HG03135 (cell line): ENCODE results near the gene CBFA2T3.

Experiments
- ATAC-seq: cut with Tn5 transposase; IDR thresholded peaks from one replicate; pipeline ENCODE4 v1.9.1; 2021; ENCODE audit warnings: mild to moderate bottlenecking, moderate library complexity; ENCODE audit not compliant: unreplicated experiment

The CBFA2T3 gene

DNA sequence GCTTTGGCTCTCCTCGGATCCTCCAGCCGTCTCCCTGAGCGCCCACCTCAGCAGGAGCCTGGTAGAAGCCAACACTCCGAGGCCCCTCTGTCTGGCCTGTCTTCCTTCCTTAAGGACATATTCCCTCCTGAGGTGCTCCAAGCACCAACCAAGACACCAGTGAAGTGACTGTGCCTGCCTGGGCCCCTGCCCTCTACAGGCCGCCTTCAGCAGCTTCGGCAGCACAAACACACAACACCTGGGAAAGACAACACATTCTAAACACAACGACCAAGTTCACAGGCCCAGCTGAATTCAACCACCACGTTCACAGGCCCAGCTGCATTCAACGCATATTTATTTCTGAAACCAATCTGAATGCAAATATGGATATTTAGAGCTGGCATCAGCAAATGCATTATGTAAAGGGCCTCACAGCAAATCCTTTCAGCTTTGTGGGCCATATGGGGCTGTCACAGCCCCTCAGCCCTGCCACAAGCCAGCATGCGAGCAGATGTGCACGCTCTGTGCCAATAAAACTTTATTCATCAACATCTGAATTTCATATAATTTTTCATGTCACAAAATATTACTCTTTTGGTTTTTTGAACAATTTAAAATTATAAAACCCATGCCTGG, 132.5 kb downstream of the CBFA2T3 start:
- no peak for ATAC-seq

DNA sequence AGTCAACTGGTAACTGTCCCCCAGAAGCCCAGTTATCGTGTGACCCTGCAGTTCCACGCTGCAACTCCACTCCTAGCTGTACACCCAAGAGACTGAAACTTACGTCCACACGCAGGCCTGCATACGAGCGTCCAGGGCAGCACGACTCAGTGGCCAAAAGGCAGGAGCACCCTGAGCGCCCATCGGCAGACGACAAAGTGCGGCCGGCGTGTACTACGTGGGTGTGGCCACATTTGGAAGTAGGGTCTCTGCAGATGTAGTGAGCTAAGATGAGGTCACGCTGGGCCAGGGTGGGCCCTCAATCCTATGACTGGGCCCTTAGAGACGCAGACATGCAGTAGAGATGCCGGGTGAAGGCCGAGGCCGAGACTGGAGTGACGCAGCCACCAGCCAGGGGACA, 133.8 kb downstream of the CBFA2T3 start:
- no peak for ATAC-seq

GRCh38 chr16:88842806-88843205, 134.2 kb downstream of the CBFA2T3 start:
- ATAC-seq = no peak

DNA sequence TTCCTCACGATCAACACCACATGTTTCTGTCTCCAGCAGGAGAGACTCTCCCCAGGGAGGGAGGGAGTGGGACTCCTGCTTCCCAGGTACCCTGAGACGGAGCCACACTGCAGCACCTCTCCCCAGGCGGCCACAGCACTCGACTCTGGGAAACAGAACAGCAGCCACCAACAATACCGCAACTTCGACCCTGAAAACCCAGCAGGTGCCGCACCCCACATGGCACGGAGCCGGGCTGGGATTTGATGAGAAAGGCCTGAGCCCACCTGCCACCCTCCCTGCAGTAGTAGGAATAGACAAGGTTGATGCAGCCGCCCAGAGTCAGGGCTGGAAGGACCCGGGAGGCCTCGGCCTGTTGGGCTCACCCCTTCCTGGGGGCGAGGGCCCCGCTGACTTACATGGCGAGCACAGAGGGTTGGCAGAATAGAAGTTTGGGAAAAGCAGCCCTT, 134.7 kb downstream of the CBFA2T3 start:
- no peak for ATAC-seq

DNA sequence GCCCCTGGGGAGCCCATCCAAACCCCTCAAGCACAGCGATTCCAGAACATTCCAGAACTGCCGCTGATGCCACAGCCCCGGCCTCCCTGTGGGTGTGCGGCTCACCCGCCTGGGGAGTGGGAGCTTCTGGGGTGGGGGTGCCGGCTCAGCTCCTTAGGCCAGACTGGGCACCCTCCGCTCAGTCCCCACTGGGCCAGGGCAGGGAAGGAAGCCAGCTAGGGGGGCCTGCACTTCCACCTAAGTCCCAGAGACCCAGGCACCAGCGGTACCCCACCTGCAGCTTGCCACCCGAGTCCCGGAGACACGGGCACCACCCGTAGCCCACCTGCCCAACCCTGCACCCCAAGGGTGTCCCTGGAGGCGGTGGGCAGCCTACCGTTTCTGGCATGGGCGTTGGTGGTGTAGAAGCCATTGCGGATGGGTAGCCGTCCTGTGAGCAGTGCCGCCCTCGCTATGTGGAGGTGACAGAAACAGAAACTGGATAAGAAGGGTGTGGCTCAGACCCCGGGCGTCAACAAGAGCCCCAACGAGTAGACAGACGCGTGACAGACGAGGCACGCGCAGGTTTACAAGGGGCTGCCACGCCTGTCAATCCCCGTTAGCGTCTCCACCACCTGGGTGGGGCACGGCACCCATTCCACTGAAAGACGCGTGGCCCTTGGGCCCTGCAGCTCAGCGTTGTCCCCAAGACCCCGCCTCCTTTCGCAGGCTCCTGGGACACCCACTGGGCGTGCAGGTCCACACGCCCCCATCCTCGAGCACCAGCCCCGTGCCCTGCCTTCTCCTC, 135.3 kb downstream of the CBFA2T3 start:
- ATAC-seq = no peak

- no peak for ATAC-seq
Observed at GRCh38 chr16:88840600-88841215, 136.3 kb downstream of the CBFA2T3 start.

DNA sequence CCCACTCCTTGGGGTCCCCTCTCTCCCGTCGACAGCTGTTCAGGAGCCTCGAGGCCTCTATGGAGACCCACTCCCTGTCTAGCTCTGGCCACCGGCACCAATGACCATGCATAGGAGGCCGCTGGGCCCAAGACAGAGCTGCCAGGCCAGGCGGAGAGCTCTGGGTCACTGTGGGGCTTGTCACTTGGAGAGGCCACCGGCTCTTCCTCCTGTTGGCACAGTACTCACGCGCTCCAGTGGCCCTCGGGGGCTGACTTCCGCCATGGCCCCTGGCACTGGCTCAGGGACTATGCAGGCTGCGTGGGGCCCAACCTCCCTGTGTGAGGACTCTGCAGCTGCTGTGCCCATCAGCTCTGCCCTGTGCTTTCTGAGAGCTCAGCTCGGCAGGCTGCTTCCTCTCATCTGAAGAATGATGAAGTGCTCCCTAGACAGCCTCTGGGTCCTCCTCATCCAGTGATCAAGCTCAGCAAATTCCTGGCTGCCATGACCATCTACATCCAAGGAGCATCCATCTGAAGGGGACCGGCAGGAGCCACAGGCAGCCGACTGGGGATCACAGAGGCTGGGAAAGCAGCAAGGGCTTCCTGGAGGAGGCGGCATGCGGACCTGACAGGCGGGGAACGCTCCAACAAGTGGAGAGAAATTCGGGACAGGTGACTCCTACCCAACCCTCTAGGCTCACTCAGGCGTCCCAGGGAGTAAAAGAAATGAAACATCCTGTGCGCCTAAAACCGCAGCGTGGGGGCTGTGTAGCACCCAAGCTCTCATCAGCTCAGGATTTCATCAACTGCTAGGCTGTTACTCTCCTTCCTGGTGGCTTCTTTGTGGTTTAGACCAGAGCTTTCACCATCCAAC, 137.0 kb downstream of the CBFA2T3 start:
- no peak for ATAC-seq

- no peak for ATAC-seq
Observed at GRCh38 chr16:88839026-88839529, 137.9 kb downstream of the CBFA2T3 start.

DNA sequence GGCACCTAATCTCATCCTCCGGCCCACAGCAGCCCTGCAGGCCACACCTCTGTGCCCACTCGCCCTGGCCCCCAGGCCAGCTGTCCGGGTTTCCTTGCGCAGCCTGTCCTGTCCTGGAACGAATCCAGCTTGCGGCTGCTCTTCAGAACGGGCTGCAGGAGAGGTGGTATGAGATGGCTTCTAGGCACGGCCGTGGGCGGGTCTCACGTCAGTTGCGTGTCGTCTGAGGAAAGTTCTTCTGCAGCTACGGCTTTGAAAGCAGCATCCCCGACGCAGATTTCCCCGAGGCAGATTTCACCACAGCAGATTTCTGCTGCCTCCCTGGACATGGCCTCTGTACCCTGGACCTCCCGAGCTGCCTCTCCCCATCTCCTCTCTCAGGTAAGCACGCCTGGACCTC, 138.4 kb downstream of the CBFA2T3 start:
- ATAC-seq = no peak

DNA sequence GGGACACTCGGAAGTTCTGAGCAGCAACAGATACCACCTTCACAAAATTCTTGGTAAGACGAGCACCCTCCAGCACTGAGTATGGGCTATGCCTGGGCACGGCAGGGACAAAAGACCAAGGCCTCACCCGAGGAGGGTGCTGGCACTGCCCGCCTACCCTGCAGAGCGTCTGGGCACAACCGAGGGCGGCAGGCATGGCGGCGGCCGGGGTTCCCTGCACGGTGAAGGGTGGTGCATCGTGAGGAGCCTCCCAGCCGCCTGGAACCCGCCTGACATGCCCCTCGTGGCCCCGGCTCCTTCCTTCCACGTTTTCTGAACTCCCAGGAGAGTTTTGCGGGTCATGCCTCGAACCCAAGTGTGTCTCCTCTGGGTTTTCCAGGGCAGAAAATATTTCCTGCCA, 139.2 kb downstream of the CBFA2T3 start:
- ATAC-seq = no peak

- no peak for ATAC-seq
Observed at GRCh38 chr16:88836791-88837190, 140.2 kb downstream of the CBFA2T3 start.

DNA sequence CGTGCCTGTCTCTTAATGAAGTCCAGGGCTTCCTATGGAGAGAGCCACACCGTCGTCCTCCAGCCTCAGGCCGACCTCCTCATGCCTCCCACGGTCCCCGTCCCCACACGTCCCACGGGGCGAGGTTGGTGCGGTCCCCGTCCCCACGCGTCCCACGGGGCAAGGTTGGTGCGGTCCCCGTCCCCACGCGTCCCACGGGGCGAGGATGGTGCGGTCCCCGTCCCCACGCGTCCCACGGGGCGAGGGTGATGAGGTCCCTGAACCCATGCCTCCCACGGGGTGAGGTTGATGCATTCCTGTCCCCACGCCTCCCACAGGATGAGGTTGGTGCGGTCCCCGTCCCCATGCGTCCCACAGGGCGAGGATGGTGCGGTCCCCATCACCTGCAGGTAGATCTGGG, 141.2 kb downstream of the CBFA2T3 start:
- no peak for ATAC-seq

DNA sequence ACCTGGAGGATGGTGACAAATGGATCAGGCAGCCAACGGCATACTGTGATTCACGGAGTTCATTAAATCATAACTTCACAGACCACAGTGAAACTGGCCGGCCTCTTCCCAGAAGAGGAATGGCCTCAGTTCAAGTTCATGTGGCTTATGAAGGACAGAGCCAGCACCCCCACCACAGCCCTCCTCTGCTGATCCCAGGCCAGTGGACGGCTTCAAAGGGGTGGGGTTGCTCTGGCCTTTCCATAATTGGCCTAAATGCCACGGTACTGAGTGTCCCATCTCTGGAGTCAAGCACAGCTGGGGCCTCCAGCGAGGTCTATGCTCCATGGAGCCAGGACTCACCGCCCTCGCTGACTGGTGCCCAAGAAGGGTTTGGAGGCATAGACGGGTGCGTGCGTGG, 141.6 kb downstream of the CBFA2T3 start:
- no peak for ATAC-seq

DNA sequence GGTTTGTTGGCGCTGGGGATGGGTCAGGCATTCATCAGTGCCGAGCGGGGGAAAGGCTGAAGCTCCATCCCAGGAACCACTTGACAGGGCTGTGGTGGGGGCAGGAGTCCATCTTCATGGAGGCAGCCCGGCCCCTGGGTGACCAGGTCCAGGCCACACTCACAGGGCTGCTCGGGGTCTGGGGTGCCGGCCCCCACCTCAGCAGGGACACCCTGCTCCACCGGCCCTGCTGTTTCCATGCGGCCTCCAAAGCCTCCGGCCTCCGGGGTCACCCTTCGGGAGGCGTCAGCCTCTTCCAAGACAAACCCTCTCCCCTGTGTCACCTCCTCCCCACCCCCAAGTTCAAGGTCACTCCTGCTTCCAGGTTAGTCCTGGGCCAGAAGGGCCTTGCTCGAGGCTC, 142.3 kb downstream of the CBFA2T3 start:
- ATAC-seq = no peak

- no peak for ATAC-seq
Observed at GRCh38 chr16:88833086-88833485, 143.9 kb downstream of the CBFA2T3 start.

GRCh38 chr16:88831838-88832237, 145.2 kb downstream of the CBFA2T3 start:
- no peak for ATAC-seq

DNA sequence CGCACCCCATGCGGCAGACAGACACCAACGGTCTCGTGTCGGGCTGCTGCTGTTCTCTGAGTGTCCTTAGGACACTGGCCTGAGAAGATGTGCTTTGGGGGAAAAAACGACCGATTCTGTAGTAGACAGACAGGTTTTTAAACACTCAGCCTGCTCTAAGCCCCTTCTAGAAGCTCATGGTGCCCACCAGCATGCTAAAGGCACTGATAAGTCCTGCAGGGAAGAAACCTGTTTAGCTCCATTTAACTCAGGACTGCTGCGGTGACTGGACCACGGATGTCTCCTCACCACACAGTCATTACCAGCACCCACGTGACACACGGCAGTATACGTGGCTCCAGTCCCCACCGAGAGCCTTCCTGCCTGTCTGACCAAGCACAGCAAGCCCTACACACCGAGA, 146.2 kb downstream of the CBFA2T3 start:
- ATAC-seq = no peak

DNA sequence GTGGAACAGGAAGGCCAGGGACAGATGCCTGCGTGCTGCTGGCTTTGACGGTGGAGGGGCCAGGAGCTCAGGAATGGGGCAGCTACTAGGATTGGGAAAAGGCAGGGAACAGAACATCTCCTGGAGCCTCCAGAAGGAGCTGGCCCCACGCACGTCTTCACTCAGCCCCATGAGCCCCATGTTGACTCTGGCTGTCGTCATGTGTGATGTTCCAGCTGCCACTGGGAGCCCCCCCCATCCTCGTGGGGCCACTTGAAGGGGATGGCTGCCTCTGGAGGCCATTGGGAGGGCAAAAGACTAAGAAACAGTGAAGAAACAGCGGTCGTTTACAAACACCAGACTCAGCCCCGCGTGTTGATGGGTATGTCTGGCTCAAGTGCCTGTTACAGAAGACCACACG, 146.7 kb downstream of the CBFA2T3 start:
- no peak for ATAC-seq

GRCh38 chr16:88828711-88829110, 148.3 kb downstream of the CBFA2T3 start:
- ATAC-seq = no peak

- no peak for ATAC-seq
Observed at GRCh38 chr16:88827727-88828126, 149.3 kb downstream of the CBFA2T3 start.
